GM23338 (cell line): ENCODE data around the gene COL6A3.

ENCODE experiments used
- TF ChIP-seq, protein P1 (sequence below), 2 experiments: fragments of 200-600 bp in 1 of 2; sonication (generic) in 1 of 2; conservative IDR thresholded peaks; 2 replicates each; pipeline versions ENCODE4 v1.5.1 to v1.6.1; 2016 to 2017; ENCODE audit warnings: antibody characterized with exemption in 2 of 2, low read depth in 2 of 2, mild to moderate bottlenecking in 2 of 2, moderate library complexity in 1 of 2
- TF ChIP-seq, protein P2 (sequence below): IDR thresholded peaks from 2 replicates; pipeline ENCODE4 v1.6.1; 2016; ENCODE audit warnings: antibody characterized with exemption

DNA sequence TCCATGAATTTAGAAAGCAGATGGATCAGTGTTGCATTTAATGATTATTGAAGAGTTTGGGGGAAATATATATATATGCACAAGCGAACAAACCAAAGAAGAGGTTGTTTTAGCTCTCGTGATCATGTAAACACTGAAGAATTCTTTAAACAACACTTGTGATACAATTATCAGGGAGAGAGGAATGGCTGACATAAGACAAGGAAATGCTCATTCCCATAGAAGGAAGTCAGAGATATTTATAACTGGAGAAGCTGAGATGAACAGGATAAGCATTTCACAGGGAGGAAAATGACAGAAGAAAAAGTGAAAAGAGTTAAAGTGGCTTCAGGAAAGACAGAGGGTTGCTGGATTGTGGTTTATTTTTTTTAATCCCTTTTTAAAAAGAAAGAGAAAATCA is 10.6 kb upstream of the COL6A3 start:
- TF ChIP-seq, protein P1, sequence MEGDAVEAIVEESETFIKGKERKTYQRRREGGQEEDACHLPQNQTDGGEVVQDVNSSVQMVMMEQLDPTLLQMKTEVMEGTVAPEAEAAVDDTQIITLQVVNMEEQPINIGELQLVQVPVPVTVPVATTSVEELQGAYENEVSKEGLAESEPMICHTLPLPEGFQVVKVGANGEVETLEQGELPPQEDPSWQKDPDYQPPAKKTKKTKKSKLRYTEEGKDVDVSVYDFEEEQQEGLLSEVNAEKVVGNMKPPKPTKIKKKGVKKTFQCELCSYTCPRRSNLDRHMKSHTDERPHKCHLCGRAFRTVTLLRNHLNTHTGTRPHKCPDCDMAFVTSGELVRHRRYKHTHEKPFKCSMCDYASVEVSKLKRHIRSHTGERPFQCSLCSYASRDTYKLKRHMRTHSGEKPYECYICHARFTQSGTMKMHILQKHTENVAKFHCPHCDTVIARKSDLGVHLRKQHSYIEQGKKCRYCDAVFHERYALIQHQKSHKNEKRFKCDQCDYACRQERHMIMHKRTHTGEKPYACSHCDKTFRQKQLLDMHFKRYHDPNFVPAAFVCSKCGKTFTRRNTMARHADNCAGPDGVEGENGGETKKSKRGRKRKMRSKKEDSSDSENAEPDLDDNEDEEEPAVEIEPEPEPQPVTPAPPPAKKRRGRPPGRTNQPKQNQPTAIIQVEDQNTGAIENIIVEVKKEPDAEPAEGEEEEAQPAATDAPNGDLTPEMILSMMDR (conservative IDR thresholded peaks at IDR 0.05; ENCODE audit: low read depth in 2 of 2): no peak
- TF ChIP-seq, protein P2, sequence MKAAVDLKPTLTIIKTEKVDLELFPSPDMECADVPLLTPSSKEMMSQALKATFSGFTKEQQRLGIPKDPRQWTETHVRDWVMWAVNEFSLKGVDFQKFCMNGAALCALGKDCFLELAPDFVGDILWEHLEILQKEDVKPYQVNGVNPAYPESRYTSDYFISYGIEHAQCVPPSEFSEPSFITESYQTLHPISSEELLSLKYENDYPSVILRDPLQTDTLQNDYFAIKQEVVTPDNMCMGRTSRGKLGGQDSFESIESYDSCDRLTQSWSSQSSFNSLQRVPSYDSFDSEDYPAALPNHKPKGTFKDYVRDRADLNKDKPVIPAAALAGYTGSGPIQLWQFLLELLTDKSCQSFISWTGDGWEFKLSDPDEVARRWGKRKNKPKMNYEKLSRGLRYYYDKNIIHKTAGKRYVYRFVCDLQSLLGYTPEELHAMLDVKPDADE: no peak
